ENCODE data around the gene C11orf97.

DNA sequence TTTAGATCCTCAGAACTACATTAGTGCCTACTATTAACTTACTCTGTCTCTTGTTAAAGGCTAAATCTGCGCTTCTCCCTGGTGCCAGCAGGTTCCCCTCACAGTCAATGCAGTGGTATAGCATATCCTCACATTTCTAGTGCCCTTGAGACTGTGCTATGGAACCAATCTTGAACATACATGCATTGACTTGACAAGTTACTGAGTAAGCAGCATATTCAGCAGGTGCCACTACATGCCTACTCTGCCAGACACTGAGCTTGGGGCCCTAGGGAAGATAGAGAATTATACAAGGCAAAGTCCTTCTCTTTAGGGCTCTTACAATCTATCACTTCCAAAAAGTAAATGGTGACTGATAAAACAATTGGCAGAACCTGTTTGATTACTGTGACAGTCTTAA lies 34.6 kb downstream of the C11orf97 start:
- TF ChIP-seq CTCF (IDR thresholded peaks at IDR 0.05; ENCODE audit: insufficient read depth, low read depth, low read length) (no peak), EZH2 (IDR thresholded peaks at IDR 0.05; ENCODE audit: insufficient read depth, low read length) (no peak)

Measured in astrocyte (in vitro differentiated cells and primary cell).